GM06990 (cell line): ENCODE measurements around the gene ZBTB42.
"Not testable (repeated sequence)": the region's sequence is repeated elsewhere in the genome, so short reads cannot be mapped to it uniquely, and the experiment has no call there.

Experiments
- DNase-seq: peaks from one replicate; pipeline ENCODE4 v3.0.0-alpha.2; 2011; ENCODE audit not compliant: insufficient read length; ENCODE audit errors: extremely low read depth
- H3K27me3 ChIP-seq: replicated peaks from 2 replicates; pipeline ENCODE4 v1.6.0; 2011; ENCODE audit warnings: low read length; ENCODE audit not compliant: control insufficient read depth, insufficient read depth
- H3K36me3 ChIP-seq: 2 replicates; pipeline ENCODE4 v1.5.1; 2011; ENCODE audit warnings: low read length; ENCODE audit not compliant: control insufficient read depth, insufficient read depth
- H3K4me3 ChIP-seq: replicated peaks from 2 replicates; pipeline ENCODE4 v1.5.1; 2011; ENCODE audit warnings: low read depth, mild to moderate bottlenecking, control low read depth, low read length
- CTCF ChIP-seq: IDR thresholded peaks from 2 replicates; pipeline ENCODE4 v1.5.1; 2011; ENCODE audit warnings: low read length, control low read depth, mild to moderate bottlenecking, inconsistent platforms; ENCODE audit not compliant: insufficient read depth, poor library complexity, severe bottlenecking

ZBTB42 gene

GRCh38 chr14:104826861-104827176, 25.9 kb downstream of the ZBTB42 start:
- no peak for TF ChIP-seq CTCF
- DNase-seq, result no peak
- Histone ChIP-seq H3K27me3 (no peaks in the 10 kb centered on the region; the same call in 1 of the 2 replicates), H3K36me3 (no peaks in the 10 kb centered on the region), H3K4me3 (no peak overlapping the region; the same call in 1 of the 2 replicates)

- no peak overlapping the region; the same call in 1 of the 2 replicates for H3K4me3 ChIP-seq
- no peak for DNase-seq
- H3K27me3 ChIP-seq, result no peaks in the 10 kb centered on the region; the same call in 1 of the 2 replicates
- no peaks in the 10 kb centered on the region for H3K36me3 ChIP-seq
- TF ChIP-seq CTCF, result peak; percentile 54
Observed at GRCh38 chr14:104827177-104828055, 26.5 kb downstream of the ZBTB42 start.

- no peak for DNase-seq
Observed at GRCh38 chr14:104830781-104831180, 29.9 kb downstream of the ZBTB42 start.

GRCh38 chr14:104836171-104836935, 35.5 kb downstream of the ZBTB42 start:
- H3K36me3 ChIP-seq, H3K4me3 ChIP-seq, DNase-seq, H3K27me3 ChIP-seq: not testable (repeated sequence)

More at GRCh38 chr14:104830781-104831180, 29.9 kb downstream of the ZBTB42 start:
- Histone ChIP-seq H3K36me3 (no peaks in the 10 kb centered on the region), H3K27me3 (no peaks in the 10 kb centered on the region; the same call in 1 of the 2 replicates), H3K4me3 (no peak overlapping the region)
- TF ChIP-seq CTCF, result no peak

- DNase-seq, result no peak
- Histone ChIP-seq H3K4me3 (no peak overlapping the region), H3K36me3 (no peaks in the 10 kb centered on the region), H3K27me3 (peaks cover 2% of the 10 kb centered on the region; the same call in 1 of the 2 replicates)
- TF ChIP-seq CTCF, result no peak
Observed at GRCh38 chr14:104841730-104842129, 40.8 kb downstream of the ZBTB42 start.

GRCh38 chr14:104843006-104843405, 42.1 kb downstream of the ZBTB42 start:
- peaks cover 2% of the 10 kb centered on the region; the same call in 1 of the 2 replicates for H3K27me3 ChIP-seq

More at GRCh38 chr14:104843006-104843405, 42.1 kb downstream of the ZBTB42 start:
- TF ChIP-seq CTCF, result no peak
- Histone ChIP-seq H3K36me3 (no peaks in the 10 kb centered on the region), H3K4me3 (no peak overlapping the region)
- DNase-seq, result no peak
